HepG2 (cell line): ENCODE measurements around the gene HSCB. TPM values are rescaled to one million over a fixed set of nuclear protein-coding genes. Genes with fewer than 3 reads are reported as not detected.

ENCODE experiments used
- ATAC-seq: fragments of 200-7000 bp; cut with Tn5 transposase; 3 replicates; pipeline ENCODE4 v1.9.1; 2020; ENCODE audit warnings: mild to moderate bottlenecking, moderate library complexity
- BruUV-seq: library from RNA; stranded (reverse); fragments of 400-500 nt; replicated peaks from 2 replicates; lab custom pipeline; 2021; lab: Mats Ljungman, UMichigan
- CTCF ChIA-PET: fragments of 300-600 bp; formaldehyde crosslinking; extraction: SDS; loops from one replicate; lab custom pipeline; 2021; ENCODE audit warnings: low total read pairs, inconsistent platforms, low intra/inter-chr PET ratio; lab: Yijun Ruan, JAX
- POLR2A ChIA-PET: fragments of 350-600 bp; sonication (Branson Sonifier 250); formaldehyde crosslinking; loops from one replicate; lab custom pipeline; 2020; ENCODE audit warnings: antibody characterized with exemption, inconsistent platforms; lab: Yijun Ruan, JAX
- DNase-seq: peaks from one replicate; pipeline ENCODE4 v3.0.0-alpha.2; 2015; ENCODE audit warnings: low spot score
- FAIRE-seq: peaks from 3 replicates; lab custom pipeline; 2011; peaks lifted over from hg19 to GRCh38; lab: Jason Lieb, UNC
- H2AFZ ChIP-seq: one replicate; pipeline ENCODE4 v1.6.1; 2011; ENCODE audit warnings: low read length, inconsistent platforms
- H3K27ac ChIP-seq: fragments of 300-600 bp; 3 replicates; pipeline ENCODE4 v1.8.0; 2011; ENCODE audit warnings: mixed run types, mild to moderate bottlenecking, mixed read lengths, low read length, inconsistent platforms; ENCODE audit not compliant: insufficient read depth; ENCODE audit errors: extremely low read length
- H3K27me3 ChIP-seq, 2 experiments: fragments of 200-600 bp in 1 of 2; 2 replicates in 1 of 2; 3 replicates in 1 of 2; pipeline versions ENCODE4 v1.6.0 to v1.8.0; 2011; ENCODE audit warnings: low read length in 2 of 2, mild to moderate bottlenecking in 2 of 2, moderate library complexity in 2 of 2, inconsistent platforms in 1 of 2; ENCODE audit not compliant: insufficient read depth in 2 of 2, control insufficient read depth in 1 of 2
- H3K36me3 ChIP-seq, 2 experiments: fragments of 200-600 bp in 1 of 2; replicated peaks in 1 of 2; 2 replicates in 1 of 2; 3 replicates in 1 of 2; pipeline versions ENCODE4 v1.5.1 to v1.8.0; 2011; ENCODE audit warnings: low read length in 2 of 2, inconsistent platforms in 1 of 2; ENCODE audit not compliant: insufficient read depth in 2 of 2, control insufficient read depth in 1 of 2
- H3K4me1 ChIP-seq: 2 replicates; pipeline ENCODE4 v1.5.1; 2012; ENCODE audit warnings: low read length, inconsistent platforms; ENCODE audit not compliant: insufficient read depth
- H3K4me2 ChIP-seq: 2 replicates; pipeline ENCODE4 v1.6.0; 2011; ENCODE audit warnings: low read depth, low read length, inconsistent platforms
- H3K4me3 ChIP-seq, 3 experiments: fragments of 200-600 bp in 1 of 3; sonication (generic), shearing (Covaris generic) in 1 of 3; replicated peaks in 1 of 3; 2 replicates each; pipeline ENCODE4 v1.5.1; 2011 to 2016; ENCODE audit warnings: low read length in 3 of 3, inconsistent platforms in 2 of 3, low read depth in 2 of 3, mild to moderate bottlenecking in 2 of 3, control low read depth in 1 of 3, mixed read lengths in 1 of 3; ENCODE audit not compliant: insufficient read depth in 1 of 3
- H3K79me2 ChIP-seq: one replicate; pipeline ENCODE4 v1.6.1; 2011; ENCODE audit warnings: low read length, inconsistent platforms; ENCODE audit not compliant: insufficient read depth
- H3K9ac ChIP-seq: 2 replicates; pipeline ENCODE4 v1.6.0; 2011; ENCODE audit warnings: mild to moderate bottlenecking, low read depth, low read length, inconsistent platforms; ENCODE audit not compliant: insufficient read depth
- H3K9me3 ChIP-seq: 2 replicates; pipeline ENCODE4 v1.5.1; 2012; ENCODE audit warnings: mild to moderate bottlenecking, low read length
- H4K20me1 ChIP-seq: 2 replicates; pipeline ENCODE4 v1.6.0; 2011; ENCODE audit warnings: inconsistent platforms, mild to moderate bottlenecking, low read length, moderate library complexity; ENCODE audit not compliant: insufficient read depth
- CCDC6 ChIP-seq: sonication (generic); formaldehyde crosslinking; IDR thresholded peaks from 2 replicates; pipeline ENCODE4 v1.8.1; 2022; ENCODE audit warnings: mild to moderate bottlenecking, missing genetic modification reagents, moderate library complexity
- GLI4 ChIP-seq: sonication (generic); formaldehyde crosslinking; IDR thresholded peaks from 2 replicates; pipeline ENCODE4 v1.5.1; 2020; ENCODE audit warnings: missing genetic modification reagents, mild to moderate bottlenecking, moderate library complexity, borderline replicate concordance
- NONO ChIP-seq, 2 experiments: fragments of 450-650 bp in 1 of 2; sonication (generic) in 1 of 2; formaldehyde crosslinking in 1 of 2; IDR thresholded peaks in 1 of 2; conservative IDR thresholded peaks in 1 of 2; 2 replicates each; pipeline versions ENCODE4 v1.6.1 to v1.8.0; 2017 to 2022; ENCODE audit warnings: mild to moderate bottlenecking in 1 of 2, missing genetic modification reagents in 1 of 2, moderate library complexity in 1 of 2
- POLR2A ChIP-seq, 2 experiments: IDR thresholded peaks; 2 replicates each; pipeline ENCODE4 v1.6.1; 2011; ENCODE audit warnings: low read depth in 2 of 2, low read length in 2 of 2, mild to moderate bottlenecking in 1 of 2, moderate library complexity in 1 of 2; ENCODE audit not compliant: insufficient read depth in 1 of 2
- POLR2AphosphoS2 ChIP-seq: IDR thresholded peaks from 2 replicates; pipeline ENCODE4 v1.6.1; 2011; ENCODE audit warnings: low read depth, low read length, improper control_type of control experiment
- SSRP1 ChIP-seq: IDR thresholded peaks from 2 replicates; pipeline ENCODE4 v1.6.1; 2016; ENCODE audit warnings: control low read depth
- TGIF2 ChIP-seq: IDR thresholded peaks from 2 replicates; pipeline ENCODE4 v1.6.1; 2016; ENCODE audit warnings: control low read depth, missing compliant biosample characterization
- YEATS2 ChIP-seq: sonication (generic); formaldehyde crosslinking; IDR thresholded peaks from 2 replicates; pipeline ENCODE4 v1.4.0; 2020; ENCODE audit warnings: missing genetic modification reagents, borderline replicate concordance
- ZNF34 ChIP-seq: sonication (generic); formaldehyde crosslinking; IDR thresholded peaks from 2 replicates; pipeline ENCODE4 v1.4.0; 2020; ENCODE audit warnings: mild to moderate bottlenecking, missing genetic modification reagents, borderline replicate concordance
- ZNF441 ChIP-seq: sonication (generic); formaldehyde crosslinking; IDR thresholded peaks from 2 replicates; pipeline ENCODE4 v1.7.0; 2021; ENCODE audit warnings: missing genetic modification reagents, borderline replicate concordance
- ZNF589 ChIP-seq: sonication (generic); formaldehyde crosslinking; conservative IDR thresholded peaks from 2 replicates; pipeline ENCODE4 v1.8.0; 2022; ENCODE audit warnings: mild to moderate bottlenecking, moderate library complexity, missing genetic modification reagents
- WGBS: methylation state at CpG from one replicate; pipeline ENCODE4 v1.1.6; 2017; ENCODE audit warnings: low lambda C conversion rate; 5-methylcytosine and 5-hydroxymethylcytosine counted together
- in situ Hi-C: cut with HindIII; loops from 2 replicates; pipeline ENCODE4 v1.10.0; 2017; ENCODE audit warnings: low pct_unique_long_range_greater_than_20kb; ENCODE audit not compliant: extremely low pct_ligation_motif_present
- intact Hi-C: fragments of 100-400 bp; cut with micrococcal nuclease; formaldehyde crosslinking; loops from one replicate; pipeline ENCODE4 v1.10.0; 2022; ENCODE audit not compliant: unreplicated experiment
- polyA plus RNA-seq, 8 experiments: library from polyadenylated mRNA; depleted of rRNA in 3 of 8; stranded (reverse) in 7 of 8; unstranded in 1 of 8; fragments of >200 nt; fragmentation: Illumina TruSeq in 4 of 8; extraction: Trizol in 4 of 8; gene quantifications; 2 replicates each; pipeline versions ENCODE4 v1.2.1 to v1.2.3, GENCODE V29; 2011 to 2016; ENCODE audit warnings: low read depth in 4 of 8, missing spikeins in 1 of 8, mixed read lengths in 1 of 8; ENCODE audit not compliant: insufficient read depth in 1 of 8
- total RNA-seq, 5 experiments: library from RNA; depleted of rRNA; stranded (reverse); fragments of >200 nt; fragmentation: Illumina TruSeq; extraction: Trizol; gene quantifications; 2 replicates each; pipeline ENCODE4 v1.2.3, GENCODE V29; 2016; ENCODE audit warnings: low read depth in 1 of 5
- TF ChIP-seq, protein P1 (sequence below): sonication (generic); formaldehyde crosslinking; IDR thresholded peaks from 2 replicates; pipeline ENCODE4 v1.8.1; 2022; ENCODE audit warnings: mild to moderate bottlenecking, missing genetic modification reagents
- TF ChIP-seq, protein P2 (sequence below): sonication (generic); formaldehyde crosslinking; IDR thresholded peaks from 2 replicates; pipeline ENCODE4 v1.4.0; 2020; ENCODE audit warnings: mild to moderate bottlenecking, missing genetic modification reagents
- TF ChIP-seq, protein P3 (sequence below): IDR thresholded peaks from 2 replicates; pipeline ENCODE4 v1.6.1; 2016; ENCODE audit warnings: mild to moderate bottlenecking
- TF ChIP-seq, protein P4 (sequence below): sonication (generic); IDR thresholded peaks from 2 replicates; pipeline ENCODE4 v1.6.1; 2016; ENCODE audit warnings: low read depth, borderline replicate concordance

The HSCB gene
- total and polyA plus RNA-seq, 2 of the 13 experiments (the other 11 are each of a cell fraction or from before 2014, with no cell fraction given), result 15.4 to 20.9 TPM

DNA sequence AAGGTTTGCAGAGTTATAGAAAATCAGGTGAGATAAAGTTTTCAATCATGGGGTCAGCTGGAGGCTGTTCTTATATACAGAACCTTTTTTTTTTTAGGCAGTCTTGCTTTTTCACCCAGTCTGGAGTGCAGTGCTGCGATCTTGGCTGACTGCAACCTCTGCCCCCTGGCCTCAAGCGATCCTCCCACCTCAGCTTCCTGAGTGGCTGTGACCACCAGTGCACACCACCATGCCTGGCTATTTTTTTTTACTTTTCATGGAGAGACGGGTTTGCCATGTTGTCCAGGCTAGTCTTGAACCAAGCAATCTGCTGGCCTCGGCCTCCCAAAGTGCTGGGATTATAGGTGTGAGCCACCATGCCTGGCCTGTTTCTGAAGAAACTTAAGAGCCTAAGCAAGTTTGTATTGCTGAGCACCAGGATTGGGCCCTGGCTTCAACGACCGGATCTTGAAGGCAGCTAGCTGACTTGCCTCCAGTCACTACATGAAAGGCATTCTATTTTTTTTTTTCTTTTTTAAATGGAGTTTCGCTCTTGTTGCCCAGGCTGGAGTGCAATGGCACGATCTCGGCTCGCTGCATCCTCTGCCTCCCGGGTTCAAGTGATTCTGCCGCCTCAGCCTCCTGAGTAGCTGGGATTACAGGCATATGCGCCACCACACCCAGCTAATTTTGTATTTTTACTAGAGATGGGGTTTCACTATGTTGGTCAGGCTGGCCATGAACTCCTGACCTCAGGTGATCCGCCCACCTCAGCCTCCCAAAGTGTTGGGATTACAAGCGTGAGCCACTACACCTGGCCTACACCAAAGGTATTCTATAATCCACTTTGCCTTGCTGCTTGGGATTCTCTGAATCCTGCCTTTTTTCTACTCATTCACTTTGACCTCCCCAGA lies 50.9 kb downstream of the HSCB start (continued):
- TF ChIP-seq, protein P1, sequence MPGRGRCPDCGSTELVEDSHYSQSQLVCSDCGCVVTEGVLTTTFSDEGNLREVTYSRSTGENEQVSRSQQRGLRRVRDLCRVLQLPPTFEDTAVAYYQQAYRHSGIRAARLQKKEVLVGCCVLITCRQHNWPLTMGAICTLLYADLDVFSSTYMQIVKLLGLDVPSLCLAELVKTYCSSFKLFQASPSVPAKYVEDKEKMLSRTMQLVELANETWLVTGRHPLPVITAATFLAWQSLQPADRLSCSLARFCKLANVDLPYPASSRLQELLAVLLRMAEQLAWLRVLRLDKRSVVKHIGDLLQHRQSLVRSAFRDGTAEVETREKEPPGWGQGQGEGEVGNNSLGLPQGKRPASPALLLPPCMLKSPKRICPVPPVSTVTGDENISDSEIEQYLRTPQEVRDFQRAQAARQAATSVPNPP (CRISPR knock-in tag), result peak; percentile 62; the same call in 1 of the 2 replicates
- TF ChIP-seq, protein P2, sequence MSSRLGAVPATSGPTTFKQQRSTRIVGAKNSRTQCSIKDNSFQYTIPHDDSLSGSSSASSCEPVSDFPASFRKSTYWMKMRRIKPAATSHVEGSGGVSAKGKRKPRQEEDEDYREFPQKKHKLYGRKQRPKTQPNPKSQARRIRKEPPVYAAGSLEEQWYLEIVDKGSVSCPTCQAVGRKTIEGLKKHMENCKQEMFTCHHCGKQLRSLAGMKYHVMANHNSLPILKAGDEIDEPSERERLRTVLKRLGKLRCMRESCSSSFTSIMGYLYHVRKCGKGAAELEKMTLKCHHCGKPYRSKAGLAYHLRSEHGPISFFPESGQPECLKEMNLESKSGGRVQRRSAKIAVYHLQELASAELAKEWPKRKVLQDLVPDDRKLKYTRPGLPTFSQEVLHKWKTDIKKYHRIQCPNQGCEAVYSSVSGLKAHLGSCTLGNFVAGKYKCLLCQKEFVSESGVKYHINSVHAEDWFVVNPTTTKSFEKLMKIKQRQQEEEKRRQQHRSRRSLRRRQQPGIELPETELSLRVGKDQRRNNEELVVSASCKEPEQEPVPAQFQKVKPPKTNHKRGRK, result no peak
- no peak for TF ChIP-seq YEATS2 (CRISPR knock-in tag)
- TF ChIP-seq, all 625 proteins: peak for 100

DNA sequence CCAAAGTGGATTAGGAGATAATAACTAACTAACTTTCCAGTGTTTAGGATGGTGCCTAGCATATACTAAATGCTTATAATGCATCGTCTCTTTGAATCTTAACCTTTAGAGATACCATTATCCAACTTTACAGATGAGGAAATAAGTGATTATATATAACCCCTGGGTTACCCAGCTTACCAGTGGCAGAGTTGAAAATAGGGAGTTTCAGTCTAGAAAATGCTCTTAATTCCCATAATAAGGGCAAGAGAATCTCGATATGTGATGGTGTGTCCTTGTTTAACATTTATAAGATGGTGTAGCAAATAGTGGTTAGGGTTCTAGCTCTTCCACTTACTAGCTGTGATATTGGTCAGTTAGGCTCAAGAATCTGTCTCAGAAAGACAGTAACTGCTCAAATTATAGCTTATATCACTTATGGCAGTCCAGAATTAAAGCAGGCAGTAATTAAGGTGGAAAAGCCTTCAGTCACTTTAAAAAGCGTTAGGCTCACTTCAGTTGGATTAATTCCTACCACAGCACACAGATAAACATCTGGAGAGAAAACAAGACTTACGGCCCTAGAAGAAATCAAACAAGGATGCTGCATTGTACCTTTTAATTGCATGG lies 52.2 kb downstream of the HSCB start:
- Histone ChIP-seq H3K9me3 (no peaks in the 10 kb centered on the region), H3K27me3 (no peaks in the 10 kb centered on the region; a peak in 1 of 5 replicates), H3K4me2 (peak overlapping the region; percentile 13; the same call in 1 of the 2 replicates), H4K20me1 (peaks cover 56% of the 10 kb centered on the region), H2AFZ (no peak overlapping the region), H3K4me3 (no peak overlapping the region), H3K4me1 (peaks cover 57% of the 10 kb centered on the region), H3K36me3 (peaks cover 19 to 50% of the 10 kb centered on the region in 2 experiments), H3K9ac (no peak overlapping the region), H3K79me2 (peaks cover 42% of the 10 kb centered on the region), H3K27ac (peak overlapping the region; percentile 14)
- intact Hi-C loops, result loop anchor here (5.0 kb wide), 1 partner anchor 33 kb away; no protein-coding TSS in a partner anchor
- WGBS, result 84% methylated on average over 4 of the region's 4 CpGs
- ATAC-seq, result no peak
- DNase-seq, result no peak
- in situ Hi-C loops, result loop anchor here (5.0 kb wide), 1 partner anchor 33 kb away; no protein-coding TSS in a partner anchor
- POLR2A ChIA-PET, result interaction anchor here (0.8 to 20.4 kb wide), 7 partner anchors 9 to 246 kb away, joined by 3 to 945 read pairs (median 11); partner anchors contain the start of genes CCDC117, CHEK2 and HSCB
- FAIRE-seq, result no peak
- CTCF ChIA-PET, result no interaction called here
- no TSS peak for BruUV-seq
- TF ChIP-seq NONO (IDR thresholded peaks at IDR 0.05) (no peak), NONO (CRISPR knock-in tag; conservative IDR thresholded peaks at IDR 0.05) (0 out of 2 replicates have a peak, but pooled peaks have one; percentile 12), POLR2A (IDR thresholded peaks at IDR 0.05; ENCODE audit: insufficient read depth in 1 of 2, low read depth in 2 of 2, low read length in 2 of 2) (peak in 1 of 2 experiments; percentile 39; a peak in 3 of 4 replicates), ZNF34 (CRISPR knock-in tag) (no peak), ZNF589 (0 out of 2 replicates have a peak, but pooled peaks have one; percentile 36), GLI4 (CRISPR knock-in tag) (no peak), SSRP1 (CRISPR knock-in tag) (peak; percentile 81), POLR2AphosphoS2 (no peak; the same call in 1 of the 2 replicates), ZNF441 (CRISPR knock-in tag) (no peak), CCDC6 (peak; percentile 21; the same call in 1 of the 2 replicates), TGIF2 (CRISPR knock-in tag) (0 out of 2 replicates have a peak, but pooled peaks have one; percentile 19)
- TF ChIP-seq, protein P3, sequence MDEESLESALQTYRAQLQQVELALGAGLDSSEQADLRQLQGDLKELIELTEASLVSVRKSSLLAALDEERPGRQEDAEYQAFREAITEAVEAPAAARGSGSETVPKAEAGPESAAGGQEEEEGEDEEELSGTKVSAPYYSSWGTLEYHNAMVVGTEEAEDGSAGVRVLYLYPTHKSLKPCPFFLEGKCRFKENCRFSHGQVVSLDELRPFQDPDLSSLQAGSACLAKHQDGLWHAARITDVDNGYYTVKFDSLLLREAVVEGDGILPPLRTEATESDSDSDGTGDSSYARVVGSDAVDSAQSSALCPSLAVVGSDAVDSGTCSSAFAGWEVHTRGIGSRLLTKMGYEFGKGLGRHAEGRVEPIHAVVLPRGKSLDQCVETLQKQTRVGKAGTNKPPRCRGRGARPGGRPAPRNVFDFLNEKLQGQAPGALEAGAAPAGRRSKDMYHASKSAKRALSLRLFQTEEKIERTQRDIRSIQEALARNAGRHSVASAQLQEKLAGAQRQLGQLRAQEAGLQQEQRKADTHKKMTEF (CRISPR knock-in tag), result 0 out of 2 replicates have a peak, but pooled peaks have one; percentile 5
- TF ChIP-seq, protein P4, sequence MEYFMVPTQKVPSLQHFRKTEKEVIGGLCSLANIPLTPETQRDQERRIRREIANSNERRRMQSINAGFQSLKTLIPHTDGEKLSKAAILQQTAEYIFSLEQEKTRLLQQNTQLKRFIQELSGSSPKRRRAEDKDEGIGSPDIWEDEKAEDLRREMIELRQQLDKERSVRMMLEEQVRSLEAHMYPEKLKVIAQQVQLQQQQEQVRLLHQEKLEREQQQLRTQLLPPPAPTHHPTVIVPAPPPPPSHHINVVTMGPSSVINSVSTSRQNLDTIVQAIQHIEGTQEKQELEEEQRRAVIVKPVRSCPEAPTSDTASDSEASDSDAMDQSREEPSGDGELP, result no peak
